Choroid plexus epithelial cell (primary cell): Measurements from ENCODE around the gene UGGT1.

Experiments
- DNase-seq: peaks from one replicate; pipeline ENCODE4 v3.0.0-alpha.2; 2010; ENCODE audit warnings: low read depth
- H3K4me3 ChIP-seq: 2 replicates; pipeline ENCODE4 v1.5.1; 2011; ENCODE audit warnings: low read depth, mild to moderate bottlenecking, control low read depth, low read length, moderate library complexity
- TF ChIP-seq, protein P1 (sequence below): conservative IDR thresholded peaks from 2 replicates; pipeline ENCODE4 v1.5.1; 2011; ENCODE audit warnings: low read depth, mild to moderate bottlenecking, control low read depth, inconsistent platforms, low read length, moderate library complexity

The UGGT1 gene

DNA sequence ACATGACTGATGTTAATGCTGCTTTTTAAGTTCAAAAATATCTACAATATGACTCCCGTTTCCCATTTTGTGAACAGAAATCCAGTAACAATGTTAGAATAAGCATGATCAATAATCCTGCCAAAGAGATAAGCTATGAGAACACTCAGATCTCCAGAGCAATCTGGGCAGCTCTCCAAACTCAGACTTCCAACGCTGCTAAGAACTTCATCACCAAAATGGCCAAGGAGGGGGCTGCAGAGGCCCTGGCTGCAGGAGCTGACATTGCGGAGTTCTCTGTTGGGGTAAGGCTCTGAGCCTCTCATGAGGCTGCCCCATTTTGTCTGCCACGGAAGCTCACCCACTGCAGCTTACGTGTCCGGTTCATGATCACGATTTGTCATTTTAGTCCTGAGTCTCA is 68.4 kb downstream of the UGGT1 start:
- TF ChIP-seq, protein P1, sequence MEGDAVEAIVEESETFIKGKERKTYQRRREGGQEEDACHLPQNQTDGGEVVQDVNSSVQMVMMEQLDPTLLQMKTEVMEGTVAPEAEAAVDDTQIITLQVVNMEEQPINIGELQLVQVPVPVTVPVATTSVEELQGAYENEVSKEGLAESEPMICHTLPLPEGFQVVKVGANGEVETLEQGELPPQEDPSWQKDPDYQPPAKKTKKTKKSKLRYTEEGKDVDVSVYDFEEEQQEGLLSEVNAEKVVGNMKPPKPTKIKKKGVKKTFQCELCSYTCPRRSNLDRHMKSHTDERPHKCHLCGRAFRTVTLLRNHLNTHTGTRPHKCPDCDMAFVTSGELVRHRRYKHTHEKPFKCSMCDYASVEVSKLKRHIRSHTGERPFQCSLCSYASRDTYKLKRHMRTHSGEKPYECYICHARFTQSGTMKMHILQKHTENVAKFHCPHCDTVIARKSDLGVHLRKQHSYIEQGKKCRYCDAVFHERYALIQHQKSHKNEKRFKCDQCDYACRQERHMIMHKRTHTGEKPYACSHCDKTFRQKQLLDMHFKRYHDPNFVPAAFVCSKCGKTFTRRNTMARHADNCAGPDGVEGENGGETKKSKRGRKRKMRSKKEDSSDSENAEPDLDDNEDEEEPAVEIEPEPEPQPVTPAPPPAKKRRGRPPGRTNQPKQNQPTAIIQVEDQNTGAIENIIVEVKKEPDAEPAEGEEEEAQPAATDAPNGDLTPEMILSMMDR = no peak
- H3K4me3 ChIP-seq = no peak overlapping the region
- DNase-seq = no peak

GRCh38 chr2:128160616-128161275 is 69.7 kb downstream of the UGGT1 start:
- TF ChIP-seq, protein P1 = no peak
- no peak overlapping the region for H3K4me3 ChIP-seq
- DNase-seq = no peak

DNA sequence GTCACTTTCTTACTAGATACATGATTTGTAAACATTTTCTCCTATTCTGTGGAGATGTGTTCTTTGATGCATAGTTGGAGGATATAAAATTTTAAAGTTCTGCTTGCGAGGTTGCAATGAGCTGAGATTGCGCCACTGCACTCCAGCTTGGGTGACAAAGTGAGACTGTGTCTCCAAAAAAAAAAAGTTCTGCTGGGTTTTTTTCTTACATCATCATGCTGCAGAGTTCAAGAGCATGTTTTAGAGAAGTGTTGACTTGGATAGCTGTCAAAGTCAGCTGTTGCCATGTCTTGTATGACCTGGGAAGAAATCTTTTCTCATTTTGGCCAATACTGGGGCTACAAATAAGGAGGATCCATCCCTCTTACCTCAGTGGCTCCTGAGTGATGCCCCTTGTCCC is 71.3 kb downstream of the UGGT1 start:
- H3K4me3 ChIP-seq = no peak overlapping the region
- peak; percentile 31 for DNase-seq
- TF ChIP-seq, protein P1 = no peak

- TF ChIP-seq, protein P1 = no peak
- H3K4me3 ChIP-seq = no peak overlapping the region
- DNase-seq = no peak
Measured at GRCh38 chr2:128164311-128164710, 73.3 kb downstream of the UGGT1 start.

GRCh38 chr2:128166746-128167353 is 75.8 kb downstream of the UGGT1 start:
- TF ChIP-seq, protein P1 = no peak
- DNase-seq = no peak
- H3K4me3 ChIP-seq = no peak overlapping the region

DNA sequence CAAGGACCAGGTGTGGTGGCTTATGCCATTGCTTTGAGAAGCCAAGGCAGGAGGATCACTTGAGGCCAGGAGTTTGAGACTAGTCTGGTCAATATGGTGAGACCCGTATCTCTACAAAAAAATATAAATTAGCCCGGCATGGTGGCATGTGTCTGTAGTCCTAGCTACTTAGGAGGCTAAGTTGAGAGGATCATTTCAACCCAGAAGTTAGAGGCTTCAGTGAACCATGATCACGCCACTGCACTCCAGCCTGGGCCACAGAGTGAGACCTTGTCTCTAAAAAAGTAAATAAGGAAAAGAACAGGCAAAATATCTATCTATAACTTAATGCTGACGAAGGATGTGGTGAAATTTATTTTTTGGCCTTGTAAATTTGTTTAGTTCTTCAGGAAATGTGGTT is 78.1 kb downstream of the UGGT1 start:
- TF ChIP-seq, protein P1 = no peak
- DNase-seq = no peak
- no peak overlapping the region for H3K4me3 ChIP-seq

- TF ChIP-seq, protein P1 = no peak
- no peak overlapping the region for H3K4me3 ChIP-seq
- peak; percentile 87 for DNase-seq
Measured at GRCh38 chr2:128169497-128169896, 78.5 kb downstream of the UGGT1 start.
